Retinal pigment epithelial cell (primary cell): Measurements from ENCODE around the gene MBD3L3.

Experiments used
- DNase-seq: peaks from one replicate; pipeline ENCODE4 v3.0.0-alpha.2; 2010; ENCODE audit warnings: low read depth
- H3K4me3 ChIP-seq: 2 replicates; pipeline ENCODE4 v1.5.1; 2011; ENCODE audit warnings: mild to moderate bottlenecking, low read length, control low read depth, moderate library complexity
- TF ChIP-seq, protein P1 (sequence below): conservative IDR thresholded peaks from 2 replicates; pipeline ENCODE4 v1.5.1; 2011; ENCODE audit warnings: low read depth, low read length, control low read depth, inconsistent platforms

Gene MBD3L3

DNA sequence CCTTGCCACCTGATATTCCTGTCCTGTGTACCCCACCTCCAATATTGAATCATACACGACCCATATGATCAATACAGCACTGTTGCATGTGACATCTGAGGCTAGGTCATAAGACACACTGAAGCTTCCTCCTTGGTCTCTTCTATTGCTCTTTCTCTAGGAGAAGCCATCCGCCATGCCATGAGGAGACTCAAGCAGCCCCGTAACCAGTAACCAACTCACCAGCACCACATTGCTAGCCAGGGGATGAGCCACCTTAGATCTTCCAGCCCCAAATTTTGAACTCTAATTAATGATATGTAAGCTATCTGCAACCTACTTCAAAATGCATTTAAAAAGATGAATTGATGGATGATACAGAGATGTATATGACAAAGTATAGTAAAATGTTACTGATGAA lies 39.6 kb upstream of the MBD3L3 start:
- TF ChIP-seq, protein P1, sequence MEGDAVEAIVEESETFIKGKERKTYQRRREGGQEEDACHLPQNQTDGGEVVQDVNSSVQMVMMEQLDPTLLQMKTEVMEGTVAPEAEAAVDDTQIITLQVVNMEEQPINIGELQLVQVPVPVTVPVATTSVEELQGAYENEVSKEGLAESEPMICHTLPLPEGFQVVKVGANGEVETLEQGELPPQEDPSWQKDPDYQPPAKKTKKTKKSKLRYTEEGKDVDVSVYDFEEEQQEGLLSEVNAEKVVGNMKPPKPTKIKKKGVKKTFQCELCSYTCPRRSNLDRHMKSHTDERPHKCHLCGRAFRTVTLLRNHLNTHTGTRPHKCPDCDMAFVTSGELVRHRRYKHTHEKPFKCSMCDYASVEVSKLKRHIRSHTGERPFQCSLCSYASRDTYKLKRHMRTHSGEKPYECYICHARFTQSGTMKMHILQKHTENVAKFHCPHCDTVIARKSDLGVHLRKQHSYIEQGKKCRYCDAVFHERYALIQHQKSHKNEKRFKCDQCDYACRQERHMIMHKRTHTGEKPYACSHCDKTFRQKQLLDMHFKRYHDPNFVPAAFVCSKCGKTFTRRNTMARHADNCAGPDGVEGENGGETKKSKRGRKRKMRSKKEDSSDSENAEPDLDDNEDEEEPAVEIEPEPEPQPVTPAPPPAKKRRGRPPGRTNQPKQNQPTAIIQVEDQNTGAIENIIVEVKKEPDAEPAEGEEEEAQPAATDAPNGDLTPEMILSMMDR, result no peak
- no peak for DNase-seq
- no peak overlapping the region for H3K4me3 ChIP-seq

DNA sequence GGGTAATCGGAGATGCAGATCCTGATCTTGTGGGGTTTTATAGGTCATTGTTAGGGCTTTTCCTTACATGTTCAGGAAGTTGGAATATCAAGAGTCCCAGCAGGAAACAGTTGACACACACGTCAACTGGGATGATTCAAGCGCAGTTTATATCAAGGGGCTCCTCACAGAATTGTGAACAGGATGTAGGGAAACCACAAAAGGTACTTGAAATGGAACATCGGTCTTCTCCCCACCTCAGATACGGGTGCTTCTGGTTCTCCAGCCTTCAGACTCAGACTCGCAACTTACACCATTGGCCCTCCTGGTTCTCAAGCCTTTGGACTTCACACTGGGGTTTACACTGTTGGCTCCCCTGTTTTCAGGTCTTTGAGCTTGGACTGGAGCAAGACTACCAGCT lies 30.5 kb upstream of the MBD3L3 start:
- no peak for DNase-seq
- TF ChIP-seq, protein P1, result no peak
- no peak overlapping the region for H3K4me3 ChIP-seq

DNA sequence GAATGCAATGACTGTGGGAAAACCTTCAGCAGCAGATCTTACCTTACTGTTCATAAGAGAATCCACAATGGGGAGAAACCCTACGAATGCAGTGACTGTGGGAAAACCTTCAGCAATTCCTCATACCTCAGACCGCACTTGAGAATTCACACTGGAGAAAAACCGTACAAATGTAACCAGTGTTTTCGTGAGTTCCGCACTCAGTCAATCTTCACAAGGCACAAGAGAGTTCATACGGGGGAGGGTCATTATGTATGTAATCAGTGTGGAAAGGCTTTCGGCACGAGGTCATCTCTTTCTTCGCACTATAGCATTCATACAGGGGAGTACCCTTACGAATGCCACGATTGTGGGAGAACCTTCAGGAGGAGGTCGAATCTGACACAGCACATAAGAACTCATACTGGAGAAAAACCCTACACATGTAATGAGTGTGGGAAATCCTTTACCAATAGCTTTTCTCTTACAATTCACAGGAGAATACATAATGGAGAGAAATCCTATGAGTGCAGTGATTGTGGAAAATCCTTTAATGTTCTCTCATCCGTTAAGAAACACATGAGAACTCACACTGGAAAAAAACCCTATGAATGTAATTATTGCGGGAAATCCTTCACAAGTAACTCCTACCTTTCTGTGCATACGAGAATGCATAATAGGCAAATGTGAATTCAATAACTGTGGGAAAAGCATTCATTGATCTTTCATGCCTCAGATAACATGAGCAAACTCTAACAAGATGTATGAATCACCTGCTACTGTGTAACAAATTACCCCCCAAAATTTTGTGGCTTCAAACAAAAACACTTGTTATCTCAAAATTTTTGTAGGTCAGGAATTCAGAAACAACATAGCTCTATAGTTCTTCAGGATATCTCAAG lies 24.8 kb upstream of the MBD3L3 start:
- no peak for DNase-seq
- H3K4me3 ChIP-seq, result no peak overlapping the region

DNA sequence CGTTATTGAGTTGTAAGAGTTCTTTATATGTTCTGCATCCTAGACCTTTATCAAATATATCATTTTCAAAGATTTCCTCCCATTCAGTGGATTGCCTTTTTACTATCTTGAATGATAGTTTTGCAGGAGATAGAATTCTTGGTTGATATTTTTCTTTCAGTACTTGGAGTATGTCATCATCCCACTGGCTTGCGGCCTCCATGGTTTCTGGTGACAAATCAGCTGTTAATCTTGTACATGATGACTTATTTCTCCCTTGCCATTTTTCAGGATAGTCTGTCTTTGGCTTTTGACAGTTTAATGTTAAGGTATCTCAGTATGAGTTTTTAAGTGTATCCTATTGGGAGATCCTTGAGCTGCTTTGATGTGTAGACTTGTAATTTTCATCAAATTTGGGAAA lies 19.5 kb upstream of the MBD3L3 start:
- H3K4me3 ChIP-seq, result no peak overlapping the region
- DNase-seq, result no peak
- TF ChIP-seq, protein P1, result no peak

More for the DNA sequence above, 24.8 kb upstream of the MBD3L3 start:
- TF ChIP-seq, protein P1, result no peak

DNA sequence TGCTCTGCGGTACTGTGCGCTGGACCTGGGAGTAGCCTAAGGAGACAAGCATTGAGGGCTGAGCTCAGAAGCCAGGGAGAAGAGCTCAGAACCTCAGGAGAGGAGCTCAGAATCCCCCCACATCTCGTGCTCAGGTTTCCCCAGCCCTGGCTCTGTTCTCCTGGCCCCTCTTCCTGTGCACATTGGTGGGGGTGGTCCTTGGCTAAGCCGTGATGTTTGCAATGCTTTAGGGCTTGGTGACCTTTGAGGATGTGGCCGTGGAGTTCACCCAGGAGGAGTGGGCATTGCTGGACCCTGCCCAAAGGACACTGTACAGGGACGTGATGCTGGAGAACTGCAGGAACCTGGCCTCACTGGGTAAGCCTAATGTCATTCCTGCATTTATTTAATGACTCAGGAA lies 17.7 kb upstream of the MBD3L3 start:
- DNase-seq, result no peak
- TF ChIP-seq, protein P1, result no peak
- H3K4me3 ChIP-seq, result no peak overlapping the region

DNA sequence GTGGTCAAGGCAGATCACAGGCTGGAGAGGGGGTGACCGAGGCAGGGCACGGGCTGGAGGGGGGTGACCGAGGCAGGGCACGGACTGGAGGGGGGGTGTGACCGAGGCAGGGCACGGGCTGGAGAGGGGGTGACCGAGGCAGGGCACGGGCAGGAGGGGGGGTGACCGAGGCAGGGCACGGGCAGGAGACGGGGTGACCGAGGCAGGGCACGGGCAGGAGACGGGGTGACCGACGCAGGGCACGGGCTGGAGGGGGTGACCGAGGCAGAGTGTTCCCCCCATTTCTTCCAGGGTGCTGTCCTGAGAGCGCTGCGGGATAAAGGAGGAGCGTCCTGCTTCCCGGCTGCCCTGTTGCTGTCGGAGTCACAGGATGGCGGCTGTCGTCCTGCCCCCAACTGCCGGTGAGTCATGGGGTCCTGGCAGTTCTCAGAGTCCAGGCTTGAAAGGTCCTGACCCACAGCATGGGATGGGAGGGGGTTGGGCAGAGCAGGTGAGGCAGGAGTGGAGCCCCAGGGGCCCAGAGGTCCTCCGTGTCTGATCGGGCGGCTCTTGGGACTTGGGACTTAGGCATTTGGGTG lies 16.3 kb upstream of the MBD3L3 start:
- TF ChIP-seq, protein P1, result no peak
- no peak for DNase-seq

DNA sequence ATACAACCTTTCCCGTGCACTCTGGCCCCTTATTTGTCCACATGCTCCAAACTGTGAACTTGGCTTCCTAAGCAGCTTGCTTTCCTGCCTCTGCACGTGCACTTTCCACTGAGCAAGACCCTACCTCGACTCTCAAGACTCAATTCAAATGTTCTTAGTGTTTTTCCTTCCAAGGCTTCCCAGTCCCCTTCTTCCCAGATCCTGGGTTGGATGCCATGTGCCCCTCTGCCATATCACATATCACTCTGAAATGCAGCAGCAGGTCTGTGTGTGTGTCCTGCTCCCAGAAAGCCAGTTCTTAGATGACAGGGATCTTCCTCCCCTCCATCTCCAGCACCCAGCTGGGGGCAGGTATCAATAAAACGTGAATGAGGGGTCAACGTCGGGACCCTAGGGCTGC lies 14.1 kb upstream of the MBD3L3 start:
- no peak overlapping the region for H3K4me3 ChIP-seq
- TF ChIP-seq, protein P1, result no peak
- no peak for DNase-seq

More for the DNA sequence above, 16.3 kb upstream of the MBD3L3 start:
- no peak overlapping the region for H3K4me3 ChIP-seq
